Mucosa of descending colon (tissue), 3 donors: ENCODE data around the gene PDS5B. TPM values are rescaled to one million over a fixed set of nuclear protein-coding genes. Genes with fewer than 3 reads are reported as not detected.
"Not testable (repeated sequence)": the region's sequence is repeated elsewhere in the genome, so short reads cannot be mapped to it uniquely, and the experiment has no call there.

Experiments used
- ATAC-seq: fragments of 200-7000 bp; cut with Tn5 transposase; one replicate; pipeline ENCODE4 v1.9.1; 2020; ENCODE audit warnings: mild to moderate bottlenecking, moderate library complexity
- DNase-seq, 3 donors: peaks; one replicate each; pipeline ENCODE4 v3.0.0-alpha.2; 2020
- H3K36me3 ChIP-seq: fragments of 200-600 bp; one replicate; pipeline ENCODE4 v1.8.0; 2021; ENCODE audit warnings: low read depth, mild to moderate bottlenecking
- H3K4me1 ChIP-seq: fragments of 200-600 bp; one replicate; pipeline ENCODE4 v1.8.0; 2021; ENCODE audit warnings: low read depth, mild to moderate bottlenecking
- H3K4me3 ChIP-seq: fragments of 200-600 bp; one replicate; pipeline ENCODE4 v1.8.0; 2021; ENCODE audit warnings: mild to moderate bottlenecking
- H3K9me3 ChIP-seq: fragments of 200-600 bp; one replicate; pipeline ENCODE4 v1.8.0; 2021; ENCODE audit warnings: mild to moderate bottlenecking
- CTCF ChIP-seq: fragments of 200-600 bp; IDR thresholded peaks from one replicate; pipeline ENCODE4 v1.8.0; 2022; ENCODE audit warnings: antibody characterized with exemption, mild to moderate bottlenecking
- intact Hi-C, 2 donors: fragments of 100-400 bp; cut with DNase I in 1 of 2; cut with micrococcal nuclease in 1 of 2; formaldehyde crosslinking; loops; one replicate each; pipeline versions ENCODE4 v1.11.0 to v1.11.1; 2022; cut with DNase I, micrococcal nuclease
- total RNA-seq, 3 donors: library from RNA; stranded (reverse); fragmentation: NEBNext Ultra II Directional in 2 of 3; extraction: Animal tissue kit (Norgen Biotek cat#: 25700) in 2 of 3; gene quantifications; one replicate each; pipeline versions ENCODE4 v1.2.1 to v1.2.4, GENCODE V29; 2021 to 2023
- donor health status: DM: no; HTN: no; CAD: no; lungs with moderate emphysema.
- donor health status: DM: no; HTN: no; CAD: no.
- donor health status: DM: no; HTN: yes; CAD: no.

The PDS5B gene
- total RNA-seq, 3 donors from 2014 or later: 25.2 to 66.7 (median 27.5) TPM

- H3K36me3 ChIP-seq: no peaks in the 10 kb centered on the region
- peaks cover 7% of the 10 kb centered on the region for H3K9me3 ChIP-seq
- intact Hi-C loops: no loop called here
- ATAC-seq (no peak), DNase-seq (no peak)
- H3K4me1 ChIP-seq: no peaks in the 10 kb centered on the region
- TF ChIP-seq CTCF: no peak
- no peak overlapping the region for H3K4me3 ChIP-seq
Measured at GRCh38 chr13:32722340-32722739, 136.1 kb downstream of the PDS5B start.

- ATAC-seq (no peak), DNase-seq (no peak)
- H3K36me3 ChIP-seq: no peaks in the 10 kb centered on the region
- H3K4me3 ChIP-seq: no peak overlapping the region
- no peaks in the 10 kb centered on the region for H3K4me1 ChIP-seq
- intact Hi-C loops: no loop called here
- H3K9me3 ChIP-seq: peaks cover 7% of the 10 kb centered on the region
- TF ChIP-seq CTCF: no peak
Measured at GRCh38 chr13:32723987-32724386, 137.7 kb downstream of the PDS5B start.

GRCh38 chr13:32726374-32727037 lies 140.3 kb downstream of the PDS5B start:
- intact Hi-C loops: no loop called here
- DNase-seq (no peak), ATAC-seq (no peak)
- TF ChIP-seq CTCF: no peak
- peaks cover 3% of the 10 kb centered on the region for H3K9me3 ChIP-seq
- H3K36me3 ChIP-seq: no peaks in the 10 kb centered on the region
- no peaks in the 10 kb centered on the region for H3K4me1 ChIP-seq
- no peak overlapping the region for H3K4me3 ChIP-seq

- no peak overlapping the region for H3K4me3 ChIP-seq
- no peaks in the 10 kb centered on the region for H3K4me1 ChIP-seq
- ATAC-seq (no peak), DNase-seq (no peak)
- no peaks in the 10 kb centered on the region for H3K36me3 ChIP-seq
- no peak for TF ChIP-seq CTCF
- H3K9me3 ChIP-seq: no peaks in the 10 kb centered on the region
- intact Hi-C loops: no loop called here
Measured at GRCh38 chr13:32728327-32728726, 142.1 kb downstream of the PDS5B start.

DNA sequence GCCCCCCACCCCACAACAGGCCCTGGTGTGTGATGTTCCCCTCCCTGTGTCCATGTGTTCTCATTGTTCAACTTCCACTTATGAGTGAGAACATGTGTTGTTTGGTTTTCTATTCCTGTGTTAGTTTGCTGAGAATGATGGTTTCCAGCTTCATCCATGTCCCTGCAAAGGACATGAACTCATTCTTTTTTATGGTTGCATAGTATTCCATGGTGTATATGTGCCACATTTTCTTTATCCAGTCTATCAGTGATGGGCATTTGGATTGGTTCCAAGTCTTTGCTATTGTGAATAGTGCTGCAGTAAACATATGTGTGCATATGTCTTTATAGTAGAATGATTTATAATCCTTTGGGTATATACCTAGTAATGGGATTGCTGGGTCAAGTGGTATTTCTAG lies 142.8 kb downstream of the PDS5B start:
- H3K4me1 ChIP-seq, H3K36me3 ChIP-seq, intact Hi-C loops, H3K9me3 ChIP-seq, H3K4me3 ChIP-seq, DNase-seq, ATAC-seq: not testable (repeated sequence)

DNA sequence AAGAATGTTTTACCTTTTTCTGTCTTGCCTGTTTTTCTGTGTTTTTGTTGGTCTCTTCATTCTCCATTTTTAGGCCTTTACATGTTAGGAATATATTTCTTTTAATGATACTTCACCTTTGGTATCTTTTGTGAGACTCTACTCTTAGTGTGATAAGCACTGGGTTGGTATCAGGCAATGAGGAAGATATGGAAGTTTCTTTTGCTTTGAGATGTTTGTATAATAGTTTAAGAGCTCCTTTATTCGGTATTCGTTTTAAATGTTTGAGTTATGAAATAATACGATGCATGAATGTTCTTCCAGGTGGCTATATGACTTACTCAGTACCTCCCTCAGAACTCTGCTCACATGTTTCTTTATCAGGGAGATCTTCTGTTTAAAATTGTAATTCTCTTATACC lies 144.8 kb downstream of the PDS5B start:
- Histone ChIP-seq H3K36me3 (no peaks in the 10 kb centered on the region), H3K4me3 (no peak overlapping the region), H3K4me1 (no peaks in the 10 kb centered on the region), H3K9me3 (no peaks in the 10 kb centered on the region)
- ATAC-seq (no peak), DNase-seq (no peak)
- intact Hi-C loops: no loop called here
- no peak for TF ChIP-seq CTCF
